Measurements from ENCODE around the gene LRRC4. TPM values are rescaled to one million over a fixed set of nuclear protein-coding genes. Genes with fewer than 3 reads are reported as not detected.
A peak's percentile ranks its signal among the peaks of the same experiment; 100 is the strongest.

LRRC4 gene
- total and polyA plus RNA-seq, 7 donors = 0.39 to 5.0 (median 2.7) TPM

GRCh38 chr7:128010391-128011127 lies 20.7 kb downstream of the LRRC4 start:
- intact Hi-C loops (cut with DNase I) = no loop called here
- Histone ChIP-seq H3K27ac (peak overlapping the region; percentile 55), H3K4me3 (no peak overlapping the region), H3K27me3 (ENCODE audit: insufficient read depth in 3 of 3, low read length in 2 of 3) (no peaks in the 10 kb centered on the region), H3K4me1 (peaks cover 6% of the 10 kb centered on the region), H3K36me3 (ENCODE audit: insufficient read depth in 1 of 2, low read depth in 1 of 2) (no peaks in the 10 kb centered on the region), H3K9me3 (no peaks in the 10 kb centered on the region)
- TF ChIP-seq CTCF (IDR thresholded peaks at IDR 0.05) = no peak
- WGBS, 3 donors = 71 to 84% (median 72%) methylated on average over 7 of the region's 7 CpGs
- peak; percentile 27 to 69 (median 40) for ATAC-seq
- no peak for DNase-seq

- Histone ChIP-seq H3K9me3 (no peaks in the 10 kb centered on the region), H3K27ac (no peak overlapping the region), H3K27me3 (ENCODE audit: insufficient read depth in 3 of 3, low read length in 2 of 3) (no peaks in the 10 kb centered on the region), H3K4me1 (peaks cover 6% of the 10 kb centered on the region), H3K36me3 (ENCODE audit: insufficient read depth in 1 of 2, low read depth in 1 of 2) (no peaks in the 10 kb centered on the region), H3K4me3 (no peak overlapping the region)
- intact Hi-C loops (cut with DNase I) = no loop called here
- no peak for ATAC-seq
- no peak for TF ChIP-seq CTCF (IDR thresholded peaks at IDR 0.05)
- no peak for DNase-seq
- WGBS, 3 donors = 85 to 96% (median 91%) methylated on average over 2 of the region's 2 CpGs
These were observed 22.5 kb downstream of the LRRC4 start for GRCh38 chr7:128008744-128009143.

- no peak for TF ChIP-seq CTCF (IDR thresholded peaks at IDR 0.05)
- H3K4me3 ChIP-seq = no peak overlapping the region
- H3K27me3 ChIP-seq (ENCODE audit: insufficient read depth in 3 of 3, low read length in 2 of 3) = no peaks in the 10 kb centered on the region
- H3K36me3 ChIP-seq (ENCODE audit: insufficient read depth in 1 of 2, low read depth in 1 of 2) = no peaks in the 10 kb centered on the region
- no peaks in the 10 kb centered on the region for H3K9me3 ChIP-seq
- 92 to 93% (median 93%) methylated on average over 5 of the region's 5 CpGs for WGBS, 3 donors
- no peak for ATAC-seq
- no peak for DNase-seq
- intact Hi-C loops (cut with DNase I) = no loop called here
- no peak overlapping the region for H3K27ac ChIP-seq
- peaks cover 6% of the 10 kb centered on the region for H3K4me1 ChIP-seq
These were observed 23.1 kb downstream of the LRRC4 start for GRCh38 chr7:128008141-128008540.

GRCh38 chr7:128007303-128007680 lies 23.9 kb downstream of the LRRC4 start:
- WGBS, 3 donors = 85 to 97% (median 93%) methylated on average over 3 of the region's 3 CpGs
- Histone ChIP-seq H3K4me1 (peaks cover 6% of the 10 kb centered on the region), H3K27me3 (ENCODE audit: insufficient read depth in 3 of 3, low read length in 2 of 3) (no peaks in the 10 kb centered on the region), H3K4me3 (no peak overlapping the region), H3K9me3 (no peaks in the 10 kb centered on the region), H3K27ac (no peak overlapping the region), H3K36me3 (ENCODE audit: insufficient read depth in 1 of 2, low read depth in 1 of 2) (no peaks in the 10 kb centered on the region)
- no peak for TF ChIP-seq CTCF (IDR thresholded peaks at IDR 0.05)
- ATAC-seq (no peak), DNase-seq (no peak)
- intact Hi-C loops (cut with DNase I) = no loop called here

Measured in psoas muscle (tissue), 8 donors.